GM12878 (cell line): ENCODE data around the gene C11orf97. TPM values are rescaled to one million over a fixed set of nuclear protein-coding genes. Genes with fewer than 3 reads are reported as not detected.

Source experiments
- ATAC-seq: fragments of 200-7000 bp; cut with Tn5 transposase; 3 replicates; pipeline ENCODE4 v1.9.1; 2020; ENCODE audit warnings: mild to moderate bottlenecking, moderate library complexity
- BruUV-seq: library from RNA; stranded (reverse); fragments of 400-500 nt; replicated peaks from 2 replicates; lab custom pipeline; 2021; lab: Mats Ljungman, UMichigan
- CTCF ChIA-PET: fragments of 300-600 bp; sonication (Branson Sonifier 250); formaldehyde crosslinking; extraction: SDS; loops from one replicate; lab custom pipeline; 2021; ENCODE audit warnings: inconsistent platforms; lab: Yijun Ruan, JAX
- POLR2A ChIA-PET: fragments of 350-600 bp; formaldehyde crosslinking; extraction: SDS; loops from one replicate; lab custom pipeline; 2021; ENCODE audit warnings: inconsistent platforms; lab: Charles Lee
- RAD21 ChIA-PET: fragments of 300-600 bp; sonication (Branson Sonifier 250); formaldehyde crosslinking; loops from one replicate; lab custom pipeline; 2023; ENCODE audit warnings: antibody characterized with exemption; ENCODE audit not compliant: unreplicated experiment; lab: Charles Lee
- SMC1A ChIA-PET: fragments of 300-600 bp; sonication (Branson Sonifier 250); formaldehyde crosslinking; loops from one replicate; lab custom pipeline; 2023; ENCODE audit not compliant: unreplicated experiment, uncharacterized antibody; lab: Charles Lee
- DNase-seq: peaks from one replicate; pipeline ENCODE4 v3.0.0-alpha.2; 2011; ENCODE audit warnings: low read depth, low spot score
- FAIRE-seq: peaks from 3 replicates; lab custom pipeline; 2011; peaks lifted over from hg19 to GRCh38; lab: Jason Lieb, UNC
- H2AFZ ChIP-seq: 2 replicates; pipeline ENCODE4 v1.6.0; 2011; ENCODE audit warnings: low read depth, low read length, control low read depth; ENCODE audit not compliant: control insufficient read depth
- H3K27ac ChIP-seq: 2 replicates; pipeline ENCODE4 v1.5.1; 2011; ENCODE audit warnings: control low read depth; ENCODE audit not compliant: control insufficient read depth, insufficient read depth
- H3K27me3 ChIP-seq, 2 experiments: replicated peaks in 1 of 2; 2 replicates each; pipeline versions ENCODE4 v1.6.0 to v1.6.1; 2011; ENCODE audit warnings: low read length in 1 of 2; ENCODE audit not compliant: control insufficient read depth in 2 of 2, insufficient read depth in 2 of 2
- H3K36me3 ChIP-seq, 2 experiments: 2 replicates each; pipeline ENCODE4 v1.5.1; 2011; ENCODE audit warnings: low read length in 1 of 2; ENCODE audit not compliant: control insufficient read depth in 2 of 2, insufficient read depth in 2 of 2
- H3K4me1 ChIP-seq: 2 replicates; pipeline ENCODE4 v1.6.1; 2011; ENCODE audit warnings: mild to moderate bottlenecking, low read length, moderate library complexity, mixed read lengths; ENCODE audit not compliant: control insufficient read depth, insufficient read depth
- H3K4me2 ChIP-seq: 2 replicates; pipeline ENCODE4 v1.6.0; 2011; ENCODE audit warnings: control low read depth; ENCODE audit not compliant: control insufficient read depth, insufficient read depth
- H3K4me3 ChIP-seq: fragments of 200-600 bp; sonication (generic); 2 replicates; pipeline ENCODE4 v1.5.1; 2016
- H3K79me2 ChIP-seq: 2 replicates; pipeline ENCODE4 v1.6.0; 2011; ENCODE audit warnings: low read length; ENCODE audit not compliant: control insufficient read depth, insufficient read depth
- H3K9ac ChIP-seq: 2 replicates; pipeline ENCODE4 v1.8.0; 2011; ENCODE audit warnings: low read length, control low read depth, mixed read lengths; ENCODE audit not compliant: control insufficient read depth, insufficient read depth
- H3K9me3 ChIP-seq: replicated peaks from 3 replicates; pipeline ENCODE4 v1.5.1; 2011; ENCODE audit warnings: mild to moderate bottlenecking, low read length; ENCODE audit not compliant: control insufficient read depth, insufficient read depth
- H4K20me1 ChIP-seq: 2 replicates; pipeline ENCODE4 v1.6.0; 2011; ENCODE audit not compliant: control insufficient read depth, insufficient read depth
- ASH2L ChIP-seq: fragments of 300-600, 200-600 bp; sonication (generic); IDR thresholded peaks from 2 replicates; pipeline ENCODE4 v1.6.1; 2017; ENCODE audit warnings: low read depth, mild to moderate bottlenecking, borderline replicate concordance
- BACH1 ChIP-seq: fragments of 450-650 bp; IDR thresholded peaks from 2 replicates; pipeline ENCODE4 v1.6.1; 2017; ENCODE audit warnings: mild to moderate bottlenecking, borderline replicate concordance
- EP300 ChIP-seq, 2 experiments: fragments of 150-350 bp in 1 of 2; IDR thresholded peaks; 2 replicates each; pipeline ENCODE4 v1.6.1; 2011 to 2012; ENCODE audit warnings: low read depth in 2 of 2, low read length in 2 of 2, borderline replicate concordance in 1 of 2, improper control_type of control experiment in 1 of 2, inconsistent platforms in 1 of 2; ENCODE audit not compliant: control insufficient read depth in 1 of 2
- ESRRA ChIP-seq: IDR thresholded peaks from 2 replicates; pipeline ENCODE4 v1.6.1; 2012; ENCODE audit warnings: mild to moderate bottlenecking, low read length, improper control_type of control experiment
- FOXK2 ChIP-seq: fragments of 450-650 bp; IDR thresholded peaks from 2 replicates; pipeline ENCODE4 v1.6.1; 2017; ENCODE audit warnings: mild to moderate bottlenecking, moderate library complexity
- FOXM1 ChIP-seq: IDR thresholded peaks from 2 replicates; pipeline ENCODE4 v1.6.1; 2012; ENCODE audit warnings: low read depth, mild to moderate bottlenecking, inconsistent platforms, low read length, moderate library complexity
- HDGF ChIP-seq: fragments of 450-650 bp; IDR thresholded peaks from 2 replicates; pipeline ENCODE4 v1.6.1; 2016; ENCODE audit warnings: antibody characterized with exemption
- NR2F1 ChIP-seq: fragments of 450-650 bp; conservative IDR thresholded peaks from 2 replicates; pipeline ENCODE4 v1.6.1; 2017; ENCODE audit warnings: mild to moderate bottlenecking
- POLR2AphosphoS5 ChIP-seq: IDR thresholded peaks from 2 replicates; pipeline ENCODE4 v1.6.1; 2011; ENCODE audit warnings: mild to moderate bottlenecking, low read length, inconsistent platforms
- RFX5 ChIP-seq: IDR thresholded peaks from 2 replicates; pipeline ENCODE4 v1.6.1; 2011; ENCODE audit warnings: low read depth, low read length, improper control_type of control experiment
- RUNX3 ChIP-seq: IDR thresholded peaks from 2 replicates; pipeline ENCODE4 v1.6.1; 2012; ENCODE audit warnings: low read length, inconsistent platforms
- SIN3A ChIP-seq: IDR thresholded peaks from 2 replicates; pipeline ENCODE4 v1.6.1; 2012; ENCODE audit warnings: low read depth, low read length, improper control_type of control experiment
- ZNF207 ChIP-seq: fragments of 450-650 bp; IDR thresholded peaks from 2 replicates; pipeline ENCODE4 v1.6.1; 2014; ENCODE audit warnings: antibody characterized with exemption, mild to moderate bottlenecking, borderline replicate concordance
- in situ Hi-C: fragments of 300-500 bp; cut with MboI; formaldehyde crosslinking; loops from 9 replicates; pipeline ENCODE4 v1.14.3; 2018; ENCODE audit warnings: mixed read lengths
- intact Hi-C: fragments of 100-400 bp; cut with micrococcal nuclease; formaldehyde crosslinking; loops from one replicate; pipeline ENCODE4 v1.14.2; 2022; ENCODE audit not compliant: unreplicated experiment
- polyA plus RNA-seq, 11 experiments: library from polyadenylated mRNA; depleted of rRNA in 4 of 11; unstranded in 6 of 11; stranded (reverse) in 5 of 11; fragments of >200 nt; fragmentation: Nextera tagmentation in 4 of 11; fragmentation: Illumina TruSeq in 1 of 11; extraction: Ambion mirVana in 4 of 11; extraction: Trizol in 1 of 11; gene quantifications; 1 replicate in 1 of 11; 2 replicates in 10 of 11; pipeline versions ENCODE4 v1.2.1 to v1.2.3, GENCODE V29; 2011 to 2016; ENCODE audit warnings: inconsistent platforms in 2 of 11, missing spikeins in 2 of 11, low read depth in 1 of 11
- total RNA-seq, 4 experiments: library from RNA; depleted of rRNA in 3 of 4; stranded (reverse); fragments of >200 nt in 3 of 4; fragmentation: Illumina TruSeq in 1 of 4; extraction: Trizol in 1 of 4; gene quantifications; 2 replicates each; pipeline versions ENCODE4 v1.2.1 to v1.2.3, GENCODE V29; 2013 to 2021
- TF ChIP-seq, protein P1 (sequence below): IDR thresholded peaks from 2 replicates; pipeline ENCODE4 v1.6.1; 2011; ENCODE audit warnings: borderline replicate concordance, low read depth, mild to moderate bottlenecking, moderate library complexity, mixed read lengths, low read length; ENCODE audit not compliant: insufficient read depth; ENCODE audit errors: extremely low read length
- TF ChIP-seq, protein P2 (sequence below): IDR thresholded peaks from 2 replicates; pipeline ENCODE4 v1.6.1; 2012; ENCODE audit warnings: low read length, inconsistent platforms
- TF ChIP-seq, protein P3 (sequence below): IDR thresholded peaks from 2 replicates; pipeline ENCODE4 v1.6.1; 2011; ENCODE audit warnings: borderline replicate concordance, low read depth, mild to moderate bottlenecking, moderate library complexity, low read length; ENCODE audit not compliant: insufficient read depth, poor library complexity, severe bottlenecking

The C11orf97 gene
- total and polyA plus RNA-seq, 10 of the 15 experiments (the other 5 are each of a cell fraction or from before 2014, with no cell fraction given), result not detected

DNA sequence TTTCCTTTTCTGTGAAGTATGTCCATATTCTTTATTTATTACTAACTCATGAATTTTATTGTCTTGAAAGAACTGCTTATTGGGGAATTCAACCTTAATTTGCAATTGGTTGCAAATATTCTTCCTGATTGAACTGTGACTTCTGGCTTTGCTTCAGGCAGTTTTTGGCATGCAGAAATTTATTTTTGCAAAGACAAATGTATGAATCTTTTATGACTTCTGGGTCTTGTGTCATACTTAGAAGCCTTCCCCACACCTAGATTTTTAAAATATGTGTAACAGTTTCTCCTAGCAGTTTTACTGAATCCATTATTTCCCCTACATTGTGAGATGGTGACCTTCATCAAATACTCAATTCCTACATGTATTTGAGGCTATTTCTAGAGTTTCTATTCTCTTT lies 30.9 kb upstream of the C11orf97 start:
- intact Hi-C loops, result no loop called here
- H3K9me3 ChIP-seq, result no peaks in the 10 kb centered on the region
- DNase-seq (no peak), ATAC-seq (no peak), FAIRE-seq (no peak)
- ChIA-PET SMC1A (interaction anchor here (1.2 kb wide), 1 partner anchor 11 kb away, joined by 3 read pairs; no protein-coding TSS in a partner anchor), CTCF (interaction anchor here (0.9 kb wide), 1 partner anchor 24 kb away, joined by 3 read pairs; no protein-coding TSS in a partner anchor), POLR2A (no interaction called here), RAD21 (no interaction called here)
- H3K4me3 ChIP-seq, result no peak overlapping the region
- no peak for TF ChIP-seq EP300 (IDR thresholded peaks at IDR 0.05; ENCODE audit: borderline replicate concordance in 1 of 2, control insufficient read depth in 1 of 2, low read depth in 2 of 2, low read length in 2 of 2)
- TF ChIP-seq, protein P1, sequence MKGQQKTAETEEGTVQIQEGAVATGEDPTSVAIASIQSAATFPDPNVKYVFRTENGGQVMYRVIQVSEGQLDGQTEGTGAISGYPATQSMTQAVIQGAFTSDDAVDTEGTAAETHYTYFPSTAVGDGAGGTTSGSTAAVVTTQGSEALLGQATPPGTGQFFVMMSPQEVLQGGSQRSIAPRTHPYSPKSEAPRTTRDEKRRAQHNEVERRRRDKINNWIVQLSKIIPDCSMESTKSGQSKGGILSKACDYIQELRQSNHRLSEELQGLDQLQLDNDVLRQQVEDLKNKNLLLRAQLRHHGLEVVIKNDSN, result no peak
- TF ChIP-seq POLR2AphosphoS5, result no peak
- no peak for TF ChIP-seq SIN3A
- TF ChIP-seq RFX5, result no peak
- no peak for TF ChIP-seq NR2F1
- TF ChIP-seq ASH2L, result no peak
- TF ChIP-seq RUNX3, result no peak
- TF ChIP-seq ESRRA, result no peak
- TF ChIP-seq, protein P2, sequence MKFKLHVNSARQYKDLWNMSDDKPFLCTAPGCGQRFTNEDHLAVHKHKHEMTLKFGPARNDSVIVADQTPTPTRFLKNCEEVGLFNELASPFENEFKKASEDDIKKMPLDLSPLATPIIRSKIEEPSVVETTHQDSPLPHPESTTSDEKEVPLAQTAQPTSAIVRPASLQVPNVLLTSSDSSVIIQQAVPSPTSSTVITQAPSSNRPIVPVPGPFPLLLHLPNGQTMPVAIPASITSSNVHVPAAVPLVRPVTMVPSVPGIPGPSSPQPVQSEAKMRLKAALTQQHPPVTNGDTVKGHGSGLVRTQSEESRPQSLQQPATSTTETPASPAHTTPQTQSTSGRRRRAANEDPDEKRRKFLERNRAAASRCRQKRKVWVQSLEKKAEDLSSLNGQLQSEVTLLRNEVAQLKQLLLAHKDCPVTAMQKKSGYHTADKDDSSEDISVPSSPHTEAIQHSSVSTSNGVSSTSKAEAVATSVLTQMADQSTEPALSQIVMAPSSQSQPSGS, result no peak
- no peak for TF ChIP-seq ZNF207
- TF ChIP-seq FOXK2, result no peak
- no peak for TF ChIP-seq BACH1
- TF ChIP-seq HDGF, result no peak
- TF ChIP-seq FOXM1, result no peak
- TF ChIP-seq, protein P3, sequence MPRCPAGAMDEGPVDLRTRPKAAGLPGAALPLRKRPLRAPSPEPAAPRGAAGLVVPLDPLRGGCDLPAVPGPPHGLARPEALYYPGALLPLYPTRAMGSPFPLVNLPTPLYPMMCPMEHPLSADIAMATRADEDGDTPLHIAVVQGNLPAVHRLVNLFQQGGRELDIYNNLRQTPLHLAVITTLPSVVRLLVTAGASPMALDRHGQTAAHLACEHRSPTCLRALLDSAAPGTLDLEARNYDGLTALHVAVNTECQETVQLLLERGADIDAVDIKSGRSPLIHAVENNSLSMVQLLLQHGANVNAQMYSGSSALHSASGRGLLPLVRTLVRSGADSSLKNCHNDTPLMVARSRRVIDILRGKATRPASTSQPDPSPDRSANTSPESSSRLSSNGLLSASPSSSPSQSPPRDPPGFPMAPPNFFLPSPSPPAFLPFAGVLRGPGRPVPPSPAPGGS, result no peak
- H3K79me2 ChIP-seq, result no peaks in the 10 kb centered on the region
- H4K20me1 ChIP-seq, result no peaks in the 10 kb centered on the region
- H3K9ac ChIP-seq, result no peak overlapping the region
- H3K36me3 ChIP-seq, result peaks cover 1 to 11% of the 10 kb centered on the region in 2 experiments; a peak in 2 of 4 replicates
- 0 out of 2 replicates have a peak, but pooled peaks cover 4% of the 10 kb centered on the region for H3K4me1 ChIP-seq
- in situ Hi-C loops, result no loop called here
- H3K27ac ChIP-seq, result no peak overlapping the region
- BruUV-seq, result TSS peak; percentile 6
- H2AFZ ChIP-seq, result no peak overlapping the region
- H3K27me3 ChIP-seq, result no peaks in the 10 kb centered on the region
- H3K4me2 ChIP-seq, result no peak overlapping the region
